HT-29 (cell line): ENCODE data around the gene SPOCD1. TPM values are rescaled to one million over a fixed set of nuclear protein-coding genes. Genes with fewer than 3 reads are reported as not detected.

Experiments used
- DNase-seq: peaks from one replicate; pipeline ENCODE4 v3.0.0-alpha.2; 2015; ENCODE audit warnings: low spot score
- total RNA-seq: library from RNA; depleted of rRNA; stranded (reverse); fragments of >200 nt; shearing (Covaris generic); gene quantifications from 2 replicates; pipeline ENCODE4 v1.2.3, GENCODE V29; 2014

The SPOCD1 gene
- total RNA-seq, 1 experiment from 2014 or later: 0.20 TPM

DNA sequence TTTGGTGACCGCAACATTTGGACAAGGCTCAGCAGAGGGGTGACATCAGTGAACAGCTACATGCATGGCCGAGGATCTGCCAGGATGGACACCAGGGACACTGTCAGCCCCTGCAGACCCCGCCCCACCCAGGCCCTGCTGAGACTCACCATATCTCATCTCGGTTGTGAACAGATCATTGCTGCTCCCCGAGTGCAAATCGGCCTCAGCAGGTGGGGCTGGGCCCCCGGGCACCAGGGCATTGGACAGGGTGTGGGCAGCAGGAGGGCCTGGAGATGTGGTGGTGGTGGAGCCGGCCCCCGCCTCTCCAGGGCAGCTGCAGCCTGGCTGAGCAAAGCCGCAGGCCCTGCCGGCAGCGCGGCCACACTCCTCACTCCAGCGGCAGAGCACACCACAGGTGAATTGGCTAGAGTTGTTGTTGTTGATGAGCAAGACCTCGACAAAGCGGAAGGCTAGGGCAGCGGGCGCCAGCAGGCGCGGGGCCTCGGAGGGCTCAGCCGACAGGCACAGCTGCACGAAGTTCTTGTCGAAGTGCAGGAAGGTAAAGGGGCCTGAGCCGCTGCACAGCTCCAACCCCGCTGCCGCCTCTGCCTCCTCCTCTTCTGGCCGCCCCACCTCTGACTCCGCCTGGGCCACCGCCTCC, 59.9 kb downstream of the SPOCD1 start:
- no peak for DNase-seq

- no peak for DNase-seq
Measured at GRCh38 chr1:31755197-31755611, 60.6 kb downstream of the SPOCD1 start.

- no peak for DNase-seq
Measured at GRCh38 chr1:31754397-31754796, 61.4 kb downstream of the SPOCD1 start.

DNA sequence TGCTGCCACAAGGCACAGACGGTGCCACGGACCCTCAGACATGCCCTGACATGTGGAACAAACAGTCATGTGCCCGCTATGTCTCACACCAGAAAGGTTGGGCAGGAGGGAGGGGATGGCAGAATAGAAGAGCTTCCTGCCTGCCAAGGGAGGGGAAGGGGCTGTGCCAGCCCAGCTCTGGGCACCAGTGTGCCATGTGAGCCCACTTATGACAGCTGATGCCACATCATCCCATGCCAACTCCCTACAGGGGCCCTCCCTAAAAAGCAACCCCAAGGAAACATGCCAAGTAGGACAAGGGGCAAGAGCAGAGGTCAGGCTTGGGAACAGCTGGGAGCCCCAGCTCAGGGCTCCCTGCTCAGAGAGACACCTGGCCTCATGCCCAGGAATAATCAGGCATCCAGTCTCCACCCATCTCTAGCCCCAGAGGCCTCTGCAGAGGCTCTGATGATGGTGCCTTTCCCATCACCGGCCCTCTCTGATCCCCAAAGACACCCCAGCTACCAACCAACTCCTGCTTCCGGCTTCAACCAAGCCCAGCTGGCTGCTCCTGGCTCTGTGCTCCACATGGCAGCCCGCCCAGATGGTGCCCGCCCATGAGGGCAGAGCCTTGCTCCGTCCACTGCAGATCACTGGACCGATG, 62.0 kb downstream of the SPOCD1 start:
- DNase-seq: peak; percentile 85

- DNase-seq: no peak
Measured at GRCh38 chr1:31752952-31753475, 62.8 kb downstream of the SPOCD1 start.

- DNase-seq: no peak
Measured at GRCh38 chr1:31752258-31752657, 63.6 kb downstream of the SPOCD1 start.

DNA sequence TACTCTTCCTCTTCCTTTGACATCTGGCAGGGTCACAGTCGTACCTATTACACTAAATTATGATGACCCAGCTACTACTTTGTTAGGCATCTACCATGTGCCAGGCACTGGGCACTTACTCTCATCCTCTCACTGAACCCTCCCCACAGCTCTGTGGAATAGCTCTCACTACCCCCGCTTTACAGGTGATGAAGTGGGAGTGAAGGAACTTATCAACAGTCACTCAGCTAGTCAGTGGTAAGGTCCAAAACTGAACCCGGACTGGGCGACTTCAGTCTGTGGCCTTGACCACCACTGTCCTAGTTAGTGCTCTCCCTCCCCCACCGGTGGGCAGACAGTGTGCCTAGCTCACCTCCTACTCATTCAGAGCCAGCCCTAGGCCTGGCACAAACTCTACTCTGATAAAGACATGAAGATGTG, 64.0 kb downstream of the SPOCD1 start:
- DNase-seq: no peak

DNA sequence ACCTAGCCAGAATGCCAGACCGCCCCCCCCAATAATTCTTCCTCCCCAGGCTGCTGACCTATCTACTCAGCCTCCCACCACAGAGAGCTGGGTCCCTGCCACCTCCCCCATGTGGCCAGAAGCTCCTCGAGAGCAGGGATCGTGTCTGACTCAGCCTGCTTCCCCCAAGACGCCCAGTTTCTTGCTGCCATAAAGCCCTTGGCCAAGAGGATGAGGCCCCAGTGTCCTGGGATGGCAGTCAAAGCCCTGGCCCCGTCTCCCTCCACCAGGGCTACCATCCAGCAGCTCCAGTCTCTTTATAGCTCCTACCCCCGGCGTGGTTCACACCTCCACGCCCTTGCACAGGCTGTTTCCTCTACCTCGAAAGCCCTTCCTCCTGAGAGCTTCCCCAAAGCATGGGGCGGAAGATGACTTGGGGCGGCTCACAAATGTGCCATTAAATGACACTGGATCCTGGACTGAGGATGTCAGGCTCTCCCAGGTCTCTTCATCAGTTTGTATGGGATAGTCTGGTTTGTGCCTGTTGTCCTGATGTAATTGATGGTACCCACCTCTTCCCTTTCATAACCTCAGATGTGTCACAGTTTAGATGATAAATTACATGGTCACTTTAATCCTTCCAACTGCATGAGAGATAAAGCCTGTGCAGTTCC, 64.8 kb downstream of the SPOCD1 start:
- no peak for DNase-seq

DNA sequence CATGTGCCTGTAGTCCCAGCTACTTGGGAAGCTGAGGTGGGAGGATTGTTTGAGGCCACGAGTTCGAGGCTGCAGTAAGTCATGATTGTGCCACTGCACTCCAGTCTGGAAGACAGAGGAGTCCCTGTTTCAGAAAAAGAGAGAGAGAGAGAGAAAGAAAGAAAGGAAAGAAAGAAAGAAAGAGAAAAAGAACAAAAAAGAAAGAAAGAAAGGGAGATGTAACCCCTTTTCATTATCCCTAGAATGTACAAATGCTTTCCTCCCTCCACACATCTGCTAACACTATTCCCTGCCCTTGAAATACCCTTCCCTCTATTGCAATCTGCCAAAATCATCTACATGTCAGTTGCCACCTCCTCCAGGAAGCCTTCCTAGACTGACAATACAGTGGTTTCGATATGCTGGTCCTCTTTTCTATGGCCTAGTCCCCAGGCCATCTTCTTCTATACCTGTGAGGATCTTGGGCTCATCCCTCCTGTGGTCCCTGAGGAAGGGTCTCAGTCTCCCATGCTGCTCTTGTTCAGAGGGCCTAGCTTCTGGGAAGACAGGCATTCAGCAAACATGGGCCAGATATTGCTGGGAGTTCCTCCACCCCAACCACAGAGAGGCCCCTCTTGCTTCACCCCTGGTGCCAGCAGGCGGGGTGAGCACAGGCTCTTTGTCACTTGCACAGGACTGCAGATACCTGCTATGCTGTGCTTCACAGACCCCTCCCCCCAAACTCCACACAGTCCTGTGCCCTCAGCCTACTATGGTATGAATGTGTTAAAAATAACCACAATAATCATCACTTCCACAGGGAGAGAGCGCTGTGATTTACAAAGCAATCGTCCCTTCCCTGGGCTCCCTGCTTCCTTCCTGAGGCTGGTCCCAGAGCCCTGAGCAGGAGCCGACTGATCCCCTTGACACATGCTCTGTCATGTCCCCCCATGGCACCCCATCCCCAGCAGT, 65.8 kb downstream of the SPOCD1 start:
- no peak for DNase-seq

- DNase-seq: no peak
Measured at GRCh38 chr1:31748365-31748764, 67.5 kb downstream of the SPOCD1 start.

GRCh38 chr1:31747304-31747703, 68.5 kb downstream of the SPOCD1 start:
- no peak for DNase-seq

GRCh38 chr1:31746687-31747086, 69.1 kb downstream of the SPOCD1 start:
- no peak for DNase-seq

- DNase-seq: no peak
Measured at GRCh38 chr1:31745946-31746670, 69.7 kb downstream of the SPOCD1 start.

GRCh38 chr1:31745096-31745945, 70.5 kb downstream of the SPOCD1 start:
- DNase-seq: peak; percentile 72

GRCh38 chr1:31744165-31744888, 71.5 kb downstream of the SPOCD1 start:
- no peak for DNase-seq

DNA sequence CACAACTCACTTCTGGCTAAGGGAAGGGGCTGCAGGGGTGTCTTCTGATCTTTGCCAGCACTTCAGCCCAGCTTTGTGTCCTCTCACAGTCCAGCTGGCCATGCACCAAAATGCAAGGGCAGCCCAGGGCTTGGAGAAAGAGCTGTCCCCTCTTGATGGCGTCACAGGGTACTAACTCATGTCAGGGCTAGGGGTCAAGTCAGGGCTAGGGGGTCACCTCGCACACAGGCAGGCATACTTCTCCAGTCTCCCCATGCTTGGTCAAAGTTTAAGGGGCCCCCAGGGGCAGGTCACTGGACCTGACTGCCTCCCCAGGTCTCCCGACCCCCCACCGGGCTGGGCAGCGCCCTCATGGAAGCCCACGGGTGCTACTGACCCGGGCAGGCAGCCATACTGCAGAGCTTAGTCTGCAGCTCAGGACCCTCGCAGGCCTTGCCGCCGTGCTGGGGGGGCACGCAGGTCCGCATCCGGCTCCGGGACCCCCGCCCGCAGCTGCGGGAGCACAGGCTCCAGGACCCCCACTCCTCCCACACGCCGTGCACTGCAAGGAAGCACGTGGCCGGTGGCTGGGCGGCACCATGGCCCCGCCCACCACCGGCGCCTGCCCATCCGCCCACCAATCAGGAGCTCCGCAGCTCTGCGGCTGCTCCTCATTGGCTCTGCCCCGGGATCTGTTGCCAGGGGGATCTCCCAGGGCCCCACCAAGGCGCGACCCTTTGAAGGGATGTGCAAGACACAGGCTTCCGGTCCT, 73.2 kb downstream of the SPOCD1 start:
- no peak for DNase-seq
